Measurements from ENCODE around the gene DYNLT4. TPM values are rescaled to one million over a fixed set of nuclear protein-coding genes. Genes with fewer than 3 reads are reported as not detected.
"Not testable (repeated sequence)": the region's sequence is repeated elsewhere in the genome, so short reads cannot be mapped to it uniquely, and the experiment has no call there.

DYNLT4 gene
- total RNA-seq, 1 donor from 2014 or later, result 0.35 TPM

DNA sequence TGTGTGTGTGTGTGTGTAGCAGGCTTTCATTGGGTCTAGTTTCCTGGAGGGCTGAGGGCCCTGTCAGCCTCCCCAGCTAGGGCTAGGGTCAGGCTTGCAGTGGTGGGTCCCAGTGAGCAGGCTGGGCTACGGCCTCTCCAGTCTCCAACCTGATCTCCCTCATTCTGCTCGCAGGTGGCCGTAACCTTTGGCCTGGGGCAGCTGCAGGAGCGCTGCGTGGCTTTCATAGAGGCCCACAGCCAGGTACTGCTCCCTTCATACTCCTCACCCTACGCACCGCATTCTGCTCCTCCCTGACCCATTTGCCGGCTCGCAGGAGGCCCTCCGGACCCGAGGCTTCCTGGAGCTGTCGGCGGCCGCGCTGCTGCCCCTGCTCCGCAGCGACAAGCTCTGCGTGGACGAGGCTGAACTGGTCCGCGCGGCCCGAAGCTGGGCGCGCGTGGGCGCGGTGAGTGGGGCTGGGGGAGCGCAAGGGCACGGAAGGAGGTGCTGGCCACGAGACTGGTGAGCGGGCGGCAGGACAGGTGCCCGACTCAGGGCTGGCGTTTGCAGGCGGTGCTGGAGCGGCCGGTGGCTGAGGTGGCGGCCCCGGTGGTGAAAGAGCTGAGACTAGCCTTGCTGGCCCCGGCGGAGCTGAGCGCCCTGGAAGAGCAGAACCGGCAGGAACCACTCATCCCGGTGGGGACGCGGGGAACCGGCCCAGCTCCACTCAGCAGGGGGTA lies 5.8 kb upstream of the DYNLT4 start:
- DNase-seq (peak; percentile 53), ATAC-seq (peak; percentile 13)
- intact Hi-C loops (cut with micrococcal nuclease), result no loop called here

DNA sequence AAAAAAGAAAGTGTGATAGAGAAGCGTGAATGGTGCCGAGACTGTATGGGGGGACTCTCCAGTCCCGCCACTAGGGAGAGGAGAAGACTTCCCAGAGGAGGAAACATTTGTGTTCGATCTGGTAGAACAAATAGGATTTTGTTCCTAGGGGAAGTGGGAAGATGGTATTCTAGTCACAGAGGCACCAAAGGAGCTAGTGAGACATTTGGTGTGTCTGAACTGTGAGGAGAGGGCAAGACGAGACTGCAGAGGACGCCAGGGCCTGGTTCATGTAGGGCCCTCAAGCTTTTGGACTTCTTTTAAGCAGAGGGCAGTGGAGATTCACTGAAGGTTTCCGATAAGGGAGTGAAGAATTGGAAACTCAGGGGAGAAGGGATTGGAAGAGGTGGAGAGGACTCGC lies 4.1 kb upstream of the DYNLT4 start:
- intact Hi-C loops (cut with micrococcal nuclease), result no loop called here
- no peak for ATAC-seq
- peak; percentile 7 for DNase-seq

DNA sequence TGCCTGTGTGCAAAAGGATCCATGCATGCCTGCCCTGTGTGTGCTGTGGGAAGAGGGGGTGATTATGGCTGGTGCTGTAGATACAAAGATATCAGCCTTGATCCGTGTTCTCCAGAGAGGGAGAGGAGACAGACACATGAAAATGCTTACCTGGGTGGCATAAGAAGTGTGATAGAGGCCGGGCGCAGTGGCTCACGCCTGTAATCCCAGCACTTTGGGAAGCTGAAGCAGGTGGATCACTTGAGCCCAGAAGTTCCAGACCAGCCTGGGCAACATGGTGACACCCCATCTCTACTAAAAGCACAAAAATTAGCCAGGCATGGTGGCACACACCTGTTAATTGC lies 3.6 kb upstream of the DYNLT4 start:
- DNase-seq, result peak; percentile 24
- ATAC-seq; intact Hi-C loops (cut with micrococcal nuclease): not testable (repeated sequence)

DNA sequence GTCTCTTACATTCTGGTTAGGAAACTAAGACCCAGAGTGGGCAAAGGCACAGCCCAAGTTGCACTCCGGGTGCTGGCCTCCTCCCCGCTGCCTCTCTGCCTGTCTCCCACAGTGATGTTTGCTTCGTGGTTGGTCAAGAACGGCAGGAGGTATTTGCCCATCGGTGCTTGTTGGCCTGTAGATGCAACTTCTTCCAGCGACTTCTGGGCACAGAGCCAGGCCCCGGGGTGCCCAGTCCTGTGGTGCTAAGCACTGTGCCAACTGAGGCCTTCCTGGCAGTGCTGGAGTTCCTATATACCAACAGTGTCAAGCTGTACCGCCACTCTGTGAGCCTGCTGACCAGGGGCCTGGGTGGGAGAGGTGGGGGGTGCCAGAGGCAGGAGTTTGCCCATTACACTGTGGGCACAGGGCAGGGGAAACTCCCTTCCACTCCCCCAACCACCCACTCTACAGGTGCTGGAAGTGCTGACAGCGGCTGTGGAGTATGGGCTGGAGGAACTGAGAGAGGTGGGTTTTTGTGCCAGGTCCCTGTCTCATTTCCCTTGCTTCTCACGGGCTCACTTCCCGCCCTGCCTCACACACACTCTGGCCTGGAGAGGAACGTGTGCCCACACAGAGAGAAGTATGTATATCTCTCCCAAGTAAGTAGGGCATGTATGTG lies 3.1 kb upstream of the DYNLT4 start:
- intact Hi-C loops (cut with micrococcal nuclease), result no loop called here
- DNase-seq (peak; percentile 76), ATAC-seq (no peak)

DNA sequence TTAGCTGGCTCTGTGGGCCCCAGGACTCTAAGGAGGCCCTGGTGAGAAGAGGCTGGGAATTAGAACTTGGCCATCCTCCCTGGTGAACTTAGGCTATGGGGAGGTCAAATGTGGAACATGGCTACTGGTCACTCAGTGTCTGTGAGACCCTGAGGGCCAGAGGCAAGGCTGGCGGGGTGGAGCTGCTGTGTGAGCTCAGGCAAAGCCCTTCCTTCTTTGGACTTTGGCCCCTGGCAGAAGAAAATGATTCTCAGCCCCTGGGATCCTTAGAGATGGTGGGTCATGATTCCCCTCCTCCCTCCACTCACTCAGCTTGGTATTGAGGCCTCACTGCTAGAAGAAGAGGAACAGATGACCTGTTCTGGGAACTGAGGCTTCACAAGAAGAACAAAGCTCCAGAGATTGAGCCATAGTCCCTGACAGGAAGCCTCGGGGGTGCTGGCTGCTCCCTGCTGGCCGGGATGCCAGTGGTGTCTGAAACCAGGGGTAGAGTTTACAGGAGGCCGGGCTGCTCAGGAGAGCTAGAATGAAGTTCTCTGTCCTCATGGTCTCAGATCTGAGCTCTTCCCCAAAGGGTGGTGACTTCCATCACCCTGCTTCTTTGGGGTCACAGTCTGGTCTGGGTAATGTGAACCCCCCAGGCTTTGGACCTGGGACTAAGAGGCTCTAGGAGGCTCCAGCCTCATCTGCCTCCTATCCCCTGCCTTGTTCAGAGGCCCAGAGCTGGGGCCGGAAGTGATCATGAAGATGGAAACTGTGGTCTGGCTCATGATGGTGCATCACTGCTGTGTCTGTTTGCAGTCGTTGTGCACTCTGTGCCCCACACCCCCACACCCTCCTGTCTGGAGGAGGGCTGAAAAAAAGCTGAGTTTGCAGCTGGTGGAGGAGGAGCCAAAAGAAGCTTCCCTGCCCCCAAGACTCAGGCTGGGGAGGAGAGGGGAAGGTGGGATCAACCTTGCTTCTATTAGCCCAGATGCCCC lies 2.1 kb upstream of the DYNLT4 start:
- DNase-seq, result peak; percentile 66
- intact Hi-C loops (cut with micrococcal nuclease), result no loop called here
- no peak for ATAC-seq

DNA sequence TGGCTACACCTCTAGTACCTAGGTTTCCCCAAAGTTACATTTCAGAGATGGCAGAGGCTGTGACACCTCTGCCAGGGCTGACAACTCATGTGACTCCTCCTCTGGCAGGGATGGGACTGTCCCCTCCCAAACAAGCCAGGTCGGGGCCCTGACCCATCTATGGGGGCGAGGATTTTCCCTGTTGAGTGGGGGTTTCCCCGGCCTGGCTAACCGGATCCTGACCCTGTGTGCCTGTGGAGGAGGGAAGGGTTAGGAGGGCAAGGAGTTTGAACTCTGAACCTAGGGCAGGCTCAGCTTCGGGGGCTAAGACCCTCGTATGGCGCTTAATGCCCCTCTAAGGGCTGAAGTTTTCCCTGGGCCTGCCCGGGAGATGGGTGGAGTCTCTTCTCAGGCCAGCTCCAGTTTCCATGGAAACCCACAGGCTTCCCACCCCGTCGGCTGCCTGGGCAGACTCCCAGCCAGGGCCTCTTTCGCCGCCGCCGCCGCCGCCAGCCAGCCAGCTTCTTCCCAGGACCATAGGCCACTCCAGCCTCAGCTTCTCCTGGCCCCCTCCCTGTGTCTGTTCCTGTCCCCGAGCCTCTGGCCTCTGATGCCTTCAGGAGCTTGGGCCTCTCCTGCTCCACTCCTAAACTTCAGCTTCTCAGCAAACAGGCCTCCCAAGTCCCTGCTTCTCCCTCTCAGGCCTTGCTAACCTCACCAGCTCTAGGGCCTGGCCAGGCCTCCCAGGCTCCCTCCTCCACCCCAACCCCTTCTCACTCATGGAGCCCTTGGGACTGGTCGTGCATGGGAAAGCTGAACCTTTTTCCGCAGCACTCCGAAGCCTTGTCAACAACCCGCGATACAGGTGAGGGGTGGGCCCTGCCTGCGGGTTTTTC lies 1.1 kb upstream of the DYNLT4 start, which contains the start of gene BTBD19:
BTBD19 (plus strand) TSS at position 461 of the 875 bp plus-strand sequence; CDS start at position 759, 298 bp downstream.
- intact Hi-C loops (cut with micrococcal nuclease), result no loop called here
- peak; percentile 67 for ATAC-seq
- peak; percentile 91 for DNase-seq

DNA sequence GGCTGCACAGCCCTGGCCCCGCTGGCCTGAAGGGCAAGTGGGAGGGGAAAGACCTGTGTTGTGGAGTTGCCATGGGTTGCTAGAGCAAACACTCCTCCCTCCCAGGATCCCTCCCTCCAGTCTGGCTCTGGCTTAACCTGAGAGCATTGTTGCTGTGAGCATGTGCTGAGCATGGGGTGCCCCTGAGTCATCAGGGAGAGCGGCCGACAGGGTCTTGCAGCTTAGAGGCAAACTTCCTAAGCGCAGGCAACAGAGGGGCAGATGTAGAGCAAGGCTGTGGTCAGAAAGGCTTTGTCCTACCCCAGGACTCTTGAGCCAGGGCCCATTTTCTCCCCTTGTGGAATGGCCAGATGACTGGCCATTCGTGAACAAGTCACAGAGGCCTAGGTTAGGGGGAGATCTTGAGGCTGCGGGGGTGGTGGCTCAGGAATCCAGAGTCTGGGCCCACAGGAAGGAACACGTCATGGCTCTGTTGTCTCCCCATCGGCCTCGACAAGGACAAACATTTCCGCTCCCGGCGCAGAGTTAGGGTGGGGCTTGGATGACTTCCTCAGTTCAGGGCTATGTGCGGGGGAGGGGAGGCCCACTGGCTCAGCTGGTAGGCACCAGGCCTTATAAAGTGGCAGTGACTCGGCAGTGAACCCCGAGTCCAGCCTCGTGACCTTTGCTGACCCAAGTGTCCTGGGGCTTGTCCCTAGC lies 362 bp upstream of the DYNLT4 start:
- peak; percentile 83 for ATAC-seq
- DNase-seq, result peak; percentile 96
- intact Hi-C loops (cut with micrococcal nuclease), result no loop called here

DNA sequence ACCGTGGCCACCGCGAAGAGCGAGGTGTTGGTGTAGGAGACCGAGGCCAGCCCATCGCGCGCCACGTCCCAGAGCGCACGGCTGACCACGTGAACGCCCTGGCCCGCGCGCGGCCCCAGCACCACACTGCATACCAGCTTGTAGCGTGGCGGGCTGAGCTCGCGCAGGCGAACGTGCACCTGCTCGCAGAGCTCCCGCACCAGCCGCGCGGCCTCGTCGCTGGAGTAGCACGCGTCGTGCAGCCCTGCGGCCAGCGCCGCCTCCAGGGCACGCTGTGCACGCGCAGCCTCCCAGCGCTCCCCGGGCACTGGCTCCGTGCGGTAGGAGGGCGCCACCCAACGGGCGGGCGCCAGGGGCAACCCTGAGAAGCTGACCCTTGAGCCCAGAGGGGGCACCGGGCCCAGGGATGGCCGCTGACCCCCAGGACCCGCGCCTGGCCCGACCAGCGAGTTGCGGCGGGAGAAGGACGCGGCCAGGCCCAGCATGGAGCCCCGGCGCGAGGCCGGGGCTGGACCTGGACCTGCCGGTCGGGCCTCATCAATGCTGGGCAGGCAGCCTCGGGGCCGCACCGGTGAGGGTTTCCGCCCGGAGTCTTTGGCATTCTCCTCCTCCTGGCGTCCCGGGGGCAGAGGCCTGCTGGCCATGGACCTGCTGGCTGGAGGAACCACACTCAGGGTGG lies 987 bp downstream of the DYNLT4 start:
- DNase-seq (peak; percentile 49), ATAC-seq (no peak)
- intact Hi-C loops (cut with micrococcal nuclease), result no loop called here

DNA sequence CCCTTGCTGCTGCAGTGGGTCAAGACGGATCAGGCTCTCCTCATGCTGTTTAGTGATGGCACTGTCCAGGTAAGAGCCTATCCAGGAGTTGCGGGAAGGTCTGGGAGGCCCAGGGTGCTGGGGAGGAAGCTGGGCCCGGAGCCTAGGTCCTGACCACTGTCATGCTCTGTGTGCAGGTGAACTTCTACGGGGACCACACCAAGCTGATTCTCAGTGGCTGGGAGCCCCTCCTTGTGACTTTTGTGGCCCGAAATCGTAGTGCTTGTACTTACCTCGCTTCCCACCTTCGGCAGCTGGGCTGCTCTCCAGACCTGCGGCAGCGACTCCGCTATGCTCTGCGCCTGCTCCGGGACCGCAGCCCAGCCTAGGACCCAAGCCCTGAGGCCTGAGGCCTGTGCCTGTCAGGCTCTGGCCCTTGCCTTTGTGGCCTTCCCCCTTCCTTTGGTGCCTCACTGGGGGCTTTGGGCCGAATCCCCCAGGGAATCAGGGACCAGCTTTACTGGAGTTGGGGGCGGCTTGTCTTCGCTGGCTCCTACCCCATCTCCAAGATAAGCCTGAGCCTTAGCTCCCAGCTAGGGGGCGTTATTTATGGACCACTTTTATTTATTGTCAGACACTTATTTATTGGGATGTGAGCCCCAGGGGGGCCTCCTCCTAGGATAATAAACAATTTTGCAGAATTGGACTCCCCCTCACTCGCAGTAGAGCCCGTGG lies 1.7 kb downstream of the DYNLT4 start:
- ATAC-seq (no peak), DNase-seq (no peak)
- intact Hi-C loops (cut with micrococcal nuclease), result no loop called here

DNA sequence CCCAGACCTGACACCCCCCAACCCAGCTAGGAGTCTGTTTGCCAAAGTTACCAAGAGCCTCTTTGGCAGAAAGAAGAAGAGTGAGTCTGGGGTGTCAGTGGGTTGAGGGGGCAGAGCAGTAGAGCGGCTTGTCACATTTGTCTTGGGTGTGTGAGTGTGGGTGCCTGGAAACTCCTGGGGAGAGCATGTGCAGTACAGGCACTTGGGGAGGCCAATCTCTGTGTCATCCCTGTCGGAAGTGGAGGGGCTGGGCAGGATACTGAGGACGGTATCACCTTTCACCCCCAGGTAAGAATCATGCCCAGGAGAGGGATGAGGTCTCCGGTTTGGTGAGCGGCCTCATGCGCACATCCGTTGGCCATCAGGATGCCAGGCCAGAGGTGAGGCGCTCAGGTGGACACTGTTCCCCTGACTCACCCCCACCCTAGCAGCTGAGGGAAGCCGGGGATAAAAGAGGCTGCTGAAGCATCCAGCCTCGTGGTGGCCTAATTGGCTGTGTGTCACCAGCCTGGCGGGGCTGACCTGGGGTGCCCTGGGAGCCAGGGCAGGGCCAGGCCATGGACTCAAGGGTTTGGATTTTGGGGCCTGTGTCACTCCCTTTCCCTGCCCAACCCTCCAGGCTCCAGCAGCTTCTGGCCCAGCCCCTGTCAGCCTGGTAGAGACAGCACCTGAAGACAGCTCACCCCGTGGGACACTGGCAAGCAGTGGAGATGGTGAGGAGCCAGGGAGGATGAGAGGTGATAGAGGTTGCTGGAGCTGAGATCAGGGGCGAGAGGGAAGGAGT lies 3.6 kb downstream of the DYNLT4 start:
- no peak for DNase-seq
- intact Hi-C loops (cut with micrococcal nuclease), result no loop called here

DNA sequence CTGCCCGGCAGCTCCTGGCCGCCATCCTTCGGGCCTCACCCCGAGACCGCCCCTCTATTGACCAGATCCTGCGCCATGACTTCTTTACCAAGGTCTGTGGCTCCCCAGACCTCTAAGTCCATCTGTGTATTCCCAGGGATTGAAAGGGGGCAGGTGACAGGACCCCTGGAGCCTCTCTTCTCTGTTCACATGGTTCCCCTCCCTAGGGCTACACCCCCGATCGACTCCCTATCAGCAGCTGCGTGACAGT lies 4.2 kb downstream of the DYNLT4 start:
- no peak for ATAC-seq
- intact Hi-C loops (cut with micrococcal nuclease), result no loop called here
- DNase-seq, result no peak

More for the DNA sequence above, 3.6 kb downstream of the DYNLT4 start:
- ATAC-seq, result no peak

DNA sequence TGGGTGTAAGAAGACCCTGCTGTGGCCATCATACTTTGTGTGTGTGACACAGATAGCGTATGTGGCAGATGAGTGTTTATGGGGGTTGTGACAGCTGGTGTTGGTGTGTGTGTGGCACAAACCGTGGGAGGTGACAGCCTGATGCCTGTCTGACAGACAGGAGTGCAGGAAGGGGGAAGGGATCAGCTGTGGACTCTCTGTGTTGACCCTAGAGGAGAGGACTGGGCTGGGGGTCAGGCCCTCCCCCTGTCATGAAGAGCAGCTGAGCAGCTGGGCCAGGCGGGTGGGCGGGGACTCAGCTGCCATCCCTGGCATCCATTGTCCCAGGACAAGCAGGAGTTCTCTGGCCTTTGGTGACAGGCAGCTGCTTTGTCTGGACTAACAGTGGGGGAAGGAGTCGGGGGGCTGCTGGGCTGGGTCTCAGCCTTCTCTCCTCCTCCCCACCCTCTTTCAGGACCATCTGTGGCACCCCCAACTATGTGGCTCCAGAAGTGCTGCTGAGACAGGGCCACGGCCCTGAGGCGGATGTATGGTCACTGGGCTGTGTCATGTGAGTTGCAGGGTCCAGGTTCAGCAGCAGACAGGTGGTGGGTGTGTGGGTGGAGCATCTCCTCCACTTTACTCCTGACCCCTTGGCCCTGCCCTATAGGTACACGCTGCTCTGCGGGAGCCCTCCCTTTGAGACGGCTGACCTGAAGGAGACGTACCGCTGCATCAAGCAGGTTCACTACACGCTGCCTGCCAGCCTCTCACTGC lies 4.7 kb downstream of the DYNLT4 start:
- ATAC-seq (no peak), DNase-seq (no peak)
- intact Hi-C loops (cut with micrococcal nuclease), result no loop called here

DNA sequence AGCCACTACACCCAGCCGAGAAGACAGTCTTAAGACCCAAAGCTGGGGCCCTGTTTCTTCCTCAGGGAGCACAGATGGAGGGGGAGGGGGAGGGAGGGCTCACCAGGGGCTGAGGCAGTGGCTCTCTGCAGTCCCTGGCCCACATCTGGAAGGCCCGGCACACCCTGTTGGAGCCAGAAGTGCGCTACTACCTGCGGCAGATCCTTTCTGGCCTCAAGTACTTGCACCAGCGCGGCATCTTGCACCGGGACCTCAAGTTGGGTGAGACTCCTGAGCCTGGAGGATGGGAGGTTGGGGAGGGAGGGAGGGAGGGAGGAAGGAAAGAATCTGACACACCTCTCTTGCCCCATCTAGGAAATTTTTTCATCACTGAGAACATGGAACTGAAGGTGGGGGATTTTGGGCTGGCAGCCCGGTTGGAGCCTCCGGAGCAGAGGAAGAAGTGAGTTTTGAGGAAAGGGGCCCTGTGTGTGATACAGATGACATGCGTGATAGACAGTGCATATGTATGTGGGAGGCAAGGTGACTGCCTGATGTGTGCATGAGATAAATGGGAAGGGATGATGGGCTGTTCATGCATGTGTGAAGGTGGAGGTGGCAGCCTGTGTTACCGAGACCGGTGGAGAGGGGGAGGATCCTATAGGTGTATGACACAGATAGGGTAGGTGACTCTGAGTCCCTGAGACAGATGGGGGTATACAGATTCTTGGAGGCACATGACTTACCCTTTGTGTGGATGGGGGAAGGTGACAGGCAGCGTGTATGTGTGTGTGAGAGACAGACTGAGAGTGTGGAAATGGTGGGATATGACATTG lies 5.5 kb downstream of the DYNLT4 start:
- intact Hi-C loops (cut with micrococcal nuclease), result no loop called here
- ATAC-seq (no peak), DNase-seq (no peak)

DNA sequence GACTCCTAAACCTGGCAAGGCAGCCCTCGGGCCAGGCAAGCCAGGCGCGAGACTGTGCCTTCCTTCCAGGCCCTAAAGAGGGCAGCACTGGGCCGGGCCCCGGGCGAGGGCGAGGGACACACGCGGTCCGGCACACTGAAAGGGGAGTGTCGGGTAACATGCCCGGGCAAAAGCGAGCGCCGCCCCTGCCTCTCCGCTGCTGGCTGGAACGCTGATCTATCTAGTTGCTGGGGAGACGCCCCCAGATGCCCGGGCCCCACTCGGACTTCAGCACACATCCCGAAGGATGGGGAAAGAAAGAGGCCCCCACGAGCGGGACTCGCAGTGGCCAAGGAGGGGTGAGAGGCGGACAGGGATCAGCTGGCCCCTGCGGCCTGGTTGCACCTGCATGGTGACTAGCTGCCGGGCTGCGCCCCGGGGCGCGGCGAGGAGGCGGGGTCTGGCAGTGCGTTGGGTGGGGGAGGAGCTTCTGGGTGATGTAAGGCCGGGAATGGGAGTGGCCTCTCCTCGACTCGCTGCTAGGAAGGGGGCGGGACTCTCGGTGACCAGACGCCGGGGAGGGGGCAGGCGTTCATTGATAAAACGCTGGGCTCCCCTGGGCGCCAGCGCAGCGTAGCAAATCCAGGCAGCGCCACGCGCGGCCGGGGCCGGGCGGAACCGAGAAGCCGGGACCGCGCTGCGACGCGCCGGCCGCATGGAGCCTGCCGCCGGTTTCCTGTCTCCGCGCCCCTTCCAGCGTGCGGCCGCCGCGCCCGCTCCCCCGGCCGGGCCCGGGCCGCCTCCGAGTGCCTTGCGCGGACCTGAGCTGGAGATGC lies 7.2 kb downstream of the DYNLT4 start, which contains the start of gene PLK3:
PLK3 (plus strand) TSS at position 608 of the 815 bp plus-strand sequence; CDS start at position 695, 87 bp downstream.
- ATAC-seq (peak; percentile 96), DNase-seq (peak; percentile 97)
- intact Hi-C loops (cut with micrococcal nuclease), result no loop called here
